Brain microvascular endothelial cell (primary cell): Measurements from ENCODE around the gene ASIP.

Experiments
- DNase-seq: peaks from one replicate; pipeline ENCODE4 v3.0.0-alpha.2; 2020
- H3K27ac ChIP-seq: fragments of 250-450 bp; sonication (Bioruptor Pico); 2 replicates; pipeline ENCODE4 v1.5.1; 2020; ENCODE audit warnings: mild to moderate bottlenecking, moderate library complexity
- H3K27me3 ChIP-seq: fragments of 250-450 bp; sonication (Bioruptor Pico); replicated peaks from 2 replicates; pipeline ENCODE4 v1.5.1; 2020; ENCODE audit warnings: mild to moderate bottlenecking
- H3K36me3 ChIP-seq: fragments of 250-450 bp; sonication (Bioruptor Pico); replicated peaks from 2 replicates; pipeline ENCODE4 v1.5.1; 2020; ENCODE audit warnings: mild to moderate bottlenecking
- H3K4me3 ChIP-seq: 2 replicates; pipeline ENCODE4 v1.5.1; 2011; ENCODE audit warnings: low read depth, mild to moderate bottlenecking, control low read depth, low read length, moderate library complexity
- CTCF ChIP-seq: IDR thresholded peaks from 2 replicates; pipeline ENCODE4 v1.5.1; 2011; ENCODE audit warnings: low read depth, mild to moderate bottlenecking, moderate library complexity, low read length, control low read depth, inconsistent platforms; ENCODE audit errors: missing control alignments
- in situ Hi-C: cut with HindIII; loops from 2 replicates; pipeline ENCODE4 v1.10.0; 2017; ENCODE audit warnings: low sequenced_read_pairs, low pct_ligation_motif_present

Gene ASIP

GRCh38 chr20:34292496-34292895 is 51.3 kb downstream of the ASIP start:
- in situ Hi-C loops: no loop called here
- peaks cover 56% of the 10 kb centered on the region for H3K36me3 ChIP-seq
- no peak overlapping the region for H3K27ac ChIP-seq
- H3K4me3 ChIP-seq: no peak overlapping the region
- H3K27me3 ChIP-seq: no peaks in the 10 kb centered on the region
- no peak for DNase-seq
- TF ChIP-seq CTCF: no peak

- H3K4me3 ChIP-seq: no peak overlapping the region
- H3K27ac ChIP-seq: no peak overlapping the region
- in situ Hi-C loops: no loop called here
- no peaks in the 10 kb centered on the region for H3K27me3 ChIP-seq
- DNase-seq: no peak
- peaks cover 49% of the 10 kb centered on the region for H3K36me3 ChIP-seq
- TF ChIP-seq CTCF: no peak
Observed at GRCh38 chr20:34293119-34293518, 51.9 kb downstream of the ASIP start.

- in situ Hi-C loops: no loop called here
- no peak for TF ChIP-seq CTCF
- H3K27me3 ChIP-seq: no peaks in the 10 kb centered on the region
- H3K27ac ChIP-seq: no peak overlapping the region
- H3K36me3 ChIP-seq: peaks cover 46% of the 10 kb centered on the region
- no peak for DNase-seq
- H3K4me3 ChIP-seq: no peak overlapping the region
Observed at GRCh38 chr20:34293589-34293988, 52.4 kb downstream of the ASIP start.

- no peak for DNase-seq
- TF ChIP-seq CTCF: no peak
- in situ Hi-C loops: no loop called here
Observed at GRCh38 chr20:34294563-34294962, 53.3 kb downstream of the ASIP start.

GRCh38 chr20:34295284-34295683 is 54.1 kb downstream of the ASIP start:
- in situ Hi-C loops: no loop called here
- Histone ChIP-seq H3K36me3 (peaks cover 36% of the 10 kb centered on the region), H3K4me3 (no peak overlapping the region), H3K27ac (no peak overlapping the region), H3K27me3 (no peaks in the 10 kb centered on the region)
- TF ChIP-seq CTCF: no peak
- DNase-seq: no peak

More at GRCh38 chr20:34294563-34294962, 53.3 kb downstream of the ASIP start:
- Histone ChIP-seq H3K4me3 (no peak overlapping the region), H3K27ac (no peak overlapping the region), H3K27me3 (no peaks in the 10 kb centered on the region), H3K36me3 (peaks cover 43% of the 10 kb centered on the region)

- in situ Hi-C loops: no loop called here
- no peaks in the 10 kb centered on the region for H3K27me3 ChIP-seq
- no peak overlapping the region for H3K27ac ChIP-seq
- no peak overlapping the region for H3K4me3 ChIP-seq
- no peak for DNase-seq
- TF ChIP-seq CTCF: no peak
- peaks cover 24% of the 10 kb centered on the region for H3K36me3 ChIP-seq
Observed at GRCh38 chr20:34296468-34296867, 55.2 kb downstream of the ASIP start.
